ENCODE data around the gene GCK.

Gene GCK

DNA sequence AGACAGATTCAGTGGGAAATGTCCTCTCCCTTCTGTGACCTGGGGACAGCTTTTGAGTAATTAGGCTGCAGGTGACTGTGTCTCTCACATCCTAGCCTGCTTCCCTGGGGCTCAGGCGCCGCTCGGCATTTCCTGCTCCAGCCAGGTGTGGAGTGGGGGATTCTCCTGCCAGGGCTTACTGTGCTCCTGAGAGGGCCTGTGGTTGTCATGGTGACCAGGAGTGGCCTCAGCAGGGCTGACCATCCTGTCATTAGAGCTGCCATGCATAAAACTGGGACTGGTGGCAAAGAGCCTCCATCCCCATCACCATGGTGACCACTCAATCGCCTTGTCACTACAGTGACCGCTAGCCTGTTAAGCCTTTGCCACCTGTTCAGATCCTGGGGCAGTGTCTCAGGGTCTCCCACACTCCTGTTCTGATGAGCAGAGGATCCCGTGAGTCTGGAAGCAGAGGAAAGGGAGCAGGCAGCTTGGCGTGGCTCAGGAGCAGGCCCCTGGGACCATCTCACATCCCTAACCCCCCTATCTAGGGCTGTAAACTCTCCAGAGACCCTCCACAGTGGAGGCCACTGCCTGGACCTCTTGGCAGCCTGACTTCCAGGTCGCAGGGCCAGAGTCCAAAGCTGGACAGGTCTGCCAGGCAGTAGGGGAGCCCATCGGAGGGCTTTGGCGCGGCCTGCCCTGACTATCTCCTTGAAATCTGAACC lies at the start of gene GCK:
TSS of gene GCK (minus strand) at position 154 of the 707 bp plus-strand sequence. CDS start 486 bp downstream, outside the sequence.
- H3K9ac ChIP-seq (ENCODE audit: low read depth, low read length): no peak within 1 kb of the TSS
- H3K4me1 ChIP-seq (ENCODE audit: insufficient read depth, low read length): 0 out of 2 replicates have a peak, but pooled peaks cover 2% of the 10 kb centered on the region
- no peaks in the 10 kb centered on the region for H3K27me3 ChIP-seq (ENCODE audit: insufficient read depth, low read length)
- no peak within 1 kb of the TSS for H3K4me3 ChIP-seq (ENCODE audit: low read length)
- no peak within 1 kb of the TSS for H3K27ac ChIP-seq (ENCODE audit: low read length)
- no peaks in the 10 kb centered on the region for H3K9me3 ChIP-seq (ENCODE audit: insufficient read depth, low read depth, low read length)
- no peaks in the 10 kb centered on the region for H3K36me3 ChIP-seq (ENCODE audit: insufficient read depth, low read depth, low read length)

- Histone ChIP-seq H3K4me3 (ENCODE audit: low read length) (no peak overlapping the region), H3K9ac (ENCODE audit: low read depth, low read length) (no peak overlapping the region), H3K27ac (ENCODE audit: low read length) (no peak overlapping the region), H3K9me3 (ENCODE audit: insufficient read depth, low read depth, low read length) (no peaks in the 10 kb centered on the region), H3K36me3 (ENCODE audit: insufficient read depth, low read depth, low read length) (no peaks in the 10 kb centered on the region), H3K27me3 (ENCODE audit: insufficient read depth, low read length) (no peaks in the 10 kb centered on the region), H3K4me1 (ENCODE audit: insufficient read depth, low read length) (no peaks in the 10 kb centered on the region)
These were observed 49.0 kb upstream of the GCK start for GRCh38 chr7:44238116-44238695.

DNA sequence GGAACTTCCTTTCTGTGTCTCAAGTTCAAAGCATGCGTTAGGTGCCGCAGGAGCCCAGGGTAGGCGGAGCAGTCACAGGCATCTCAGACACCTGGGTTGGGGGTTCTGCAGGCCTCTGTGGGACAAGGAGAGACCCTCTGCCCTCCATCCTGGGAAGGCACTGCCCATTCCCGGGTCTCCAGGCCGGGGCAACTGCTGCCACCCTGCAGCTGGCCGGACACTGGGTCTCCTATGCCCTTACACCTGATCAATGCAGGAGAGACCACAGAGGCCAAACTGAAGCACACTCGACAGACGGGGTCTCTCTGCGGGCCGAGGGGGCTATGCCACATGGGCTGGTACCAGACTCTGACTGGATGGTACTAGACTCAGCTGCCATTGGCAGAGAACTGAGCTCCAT lies 48.5 kb upstream of the GCK start:
- no peaks in the 10 kb centered on the region for H3K9me3 ChIP-seq (ENCODE audit: insufficient read depth, low read depth, low read length)
- H3K27ac ChIP-seq (ENCODE audit: low read length): no peak overlapping the region
- no peak overlapping the region for H3K9ac ChIP-seq (ENCODE audit: low read depth, low read length)
- H3K36me3 ChIP-seq (ENCODE audit: insufficient read depth, low read depth, low read length): no peaks in the 10 kb centered on the region
- H3K27me3 ChIP-seq (ENCODE audit: insufficient read depth, low read length): no peaks in the 10 kb centered on the region
- no peaks in the 10 kb centered on the region for H3K4me1 ChIP-seq (ENCODE audit: insufficient read depth, low read length)
- no peak overlapping the region for H3K4me3 ChIP-seq (ENCODE audit: low read length)

GRCh38 chr7:44236333-44236728 lies 47.1 kb upstream of the GCK start:
- Histone ChIP-seq H3K27me3 (ENCODE audit: insufficient read depth, low read length) (no peaks in the 10 kb centered on the region), H3K4me1 (ENCODE audit: insufficient read depth, low read length) (no peaks in the 10 kb centered on the region), H3K36me3 (ENCODE audit: insufficient read depth, low read depth, low read length) (no peaks in the 10 kb centered on the region), H3K9me3 (ENCODE audit: insufficient read depth, low read depth, low read length) (no peaks in the 10 kb centered on the region), H3K4me3 (ENCODE audit: low read length) (no peak overlapping the region), H3K27ac (ENCODE audit: low read length) (no peak overlapping the region), H3K9ac (ENCODE audit: low read depth, low read length) (no peak overlapping the region)

- no peaks in the 10 kb centered on the region for H3K9me3 ChIP-seq (ENCODE audit: insufficient read depth, low read depth, low read length)
- H3K27me3 ChIP-seq (ENCODE audit: insufficient read depth, low read length): no peaks in the 10 kb centered on the region
- H3K4me1 ChIP-seq (ENCODE audit: insufficient read depth, low read length): no peaks in the 10 kb centered on the region
- H3K9ac ChIP-seq (ENCODE audit: low read depth, low read length): no peak overlapping the region
- no peaks in the 10 kb centered on the region for H3K36me3 ChIP-seq (ENCODE audit: insufficient read depth, low read depth, low read length)
- no peak overlapping the region for H3K27ac ChIP-seq (ENCODE audit: low read length)
- H3K4me3 ChIP-seq (ENCODE audit: low read length): no peak overlapping the region
These were observed 46.5 kb upstream of the GCK start for GRCh38 chr7:44235582-44236332.

GRCh38 chr7:44235066-44235465 lies 45.8 kb upstream of the GCK start:
- H3K36me3 ChIP-seq (ENCODE audit: insufficient read depth, low read depth, low read length): no peaks in the 10 kb centered on the region
- no peak overlapping the region for H3K4me3 ChIP-seq (ENCODE audit: low read length)
- H3K27me3 ChIP-seq (ENCODE audit: insufficient read depth, low read length): no peaks in the 10 kb centered on the region
- H3K4me1 ChIP-seq (ENCODE audit: insufficient read depth, low read length): no peaks in the 10 kb centered on the region
- no peaks in the 10 kb centered on the region for H3K9me3 ChIP-seq (ENCODE audit: insufficient read depth, low read depth, low read length)
- H3K9ac ChIP-seq (ENCODE audit: low read depth, low read length): no peak overlapping the region
- H3K27ac ChIP-seq (ENCODE audit: low read length): no peak overlapping the region

GRCh38 chr7:44232901-44233715 lies 43.9 kb upstream of the GCK start:
- Histone ChIP-seq H3K36me3 (ENCODE audit: insufficient read depth, low read depth, low read length) (no peaks in the 10 kb centered on the region), H3K4me3 (ENCODE audit: low read length) (no peak overlapping the region), H3K9ac (ENCODE audit: low read depth, low read length) (no peak overlapping the region), H3K27me3 (ENCODE audit: insufficient read depth, low read length) (no peaks in the 10 kb centered on the region), H3K9me3 (ENCODE audit: insufficient read depth, low read depth, low read length) (no peaks in the 10 kb centered on the region), H3K4me1 (ENCODE audit: insufficient read depth, low read length) (no peaks in the 10 kb centered on the region), H3K27ac (ENCODE audit: low read length) (no peak overlapping the region)

GRCh38 chr7:44232396-44232795 lies 43.2 kb upstream of the GCK start:
- Histone ChIP-seq H3K4me3 (ENCODE audit: low read length) (no peak overlapping the region), H3K9ac (ENCODE audit: low read depth, low read length) (no peak overlapping the region), H3K9me3 (ENCODE audit: insufficient read depth, low read depth, low read length) (no peaks in the 10 kb centered on the region), H3K36me3 (ENCODE audit: insufficient read depth, low read depth, low read length) (no peaks in the 10 kb centered on the region), H3K27me3 (ENCODE audit: insufficient read depth, low read length) (no peaks in the 10 kb centered on the region), H3K4me1 (ENCODE audit: insufficient read depth, low read length) (no peaks in the 10 kb centered on the region), H3K27ac (ENCODE audit: low read length) (no peak overlapping the region)

DNA sequence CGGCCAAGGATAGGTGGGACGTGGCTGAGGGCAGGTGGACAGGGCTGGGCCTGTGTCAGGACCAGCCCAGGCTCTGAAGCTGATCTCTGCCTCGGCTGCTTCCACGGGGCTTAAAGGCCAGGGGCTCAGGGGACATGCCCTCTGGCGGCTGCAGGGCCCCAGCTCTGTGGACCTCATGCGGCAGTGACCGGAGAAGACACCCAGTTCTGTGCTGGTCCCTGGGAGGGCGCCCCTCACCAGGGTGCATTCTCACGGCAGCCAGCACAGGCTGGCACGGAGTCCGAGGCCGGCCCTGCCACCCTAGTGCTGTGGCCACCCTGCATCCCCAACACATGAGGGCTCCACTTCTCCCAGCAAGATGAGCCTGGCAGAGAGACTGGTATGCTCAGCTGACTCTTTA lies 41.8 kb upstream of the GCK start:
- Histone ChIP-seq H3K4me3 (ENCODE audit: low read length) (no peak overlapping the region), H3K9ac (ENCODE audit: low read depth, low read length) (no peak overlapping the region), H3K27ac (ENCODE audit: low read length) (no peak overlapping the region), H3K9me3 (ENCODE audit: insufficient read depth, low read depth, low read length) (no peaks in the 10 kb centered on the region), H3K27me3 (ENCODE audit: insufficient read depth, low read length) (no peaks in the 10 kb centered on the region), H3K36me3 (ENCODE audit: insufficient read depth, low read depth, low read length) (no peaks in the 10 kb centered on the region), H3K4me1 (ENCODE audit: insufficient read depth, low read length) (no peaks in the 10 kb centered on the region)

DNA sequence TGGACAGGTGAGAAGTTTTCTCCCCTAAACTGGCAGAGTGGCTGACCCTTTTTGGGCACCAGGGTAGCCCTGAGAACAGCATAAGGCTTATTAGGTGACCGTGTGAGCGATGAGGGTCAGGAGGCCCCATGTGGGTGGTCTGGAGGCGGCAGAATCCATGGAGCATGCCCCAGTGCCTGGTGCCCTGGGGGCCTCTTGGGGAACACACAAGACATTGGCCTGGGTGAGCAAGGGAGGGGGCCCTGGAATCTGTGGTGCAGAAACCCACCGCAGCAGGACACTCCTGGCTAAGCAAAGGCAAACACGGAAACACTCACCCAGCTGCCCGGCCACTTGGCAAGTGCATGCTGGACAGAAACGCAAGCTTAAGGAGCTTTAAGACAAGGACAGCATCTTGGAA lies 41.0 kb upstream of the GCK start:
- H3K4me1 ChIP-seq (ENCODE audit: insufficient read depth, low read length): no peaks in the 10 kb centered on the region
- H3K9ac ChIP-seq (ENCODE audit: low read depth, low read length): no peak overlapping the region
- H3K9me3 ChIP-seq (ENCODE audit: insufficient read depth, low read depth, low read length): no peaks in the 10 kb centered on the region
- H3K27me3 ChIP-seq (ENCODE audit: insufficient read depth, low read length): no peaks in the 10 kb centered on the region
- no peak overlapping the region for H3K27ac ChIP-seq (ENCODE audit: low read length)
- H3K4me3 ChIP-seq (ENCODE audit: low read length): no peak overlapping the region
- H3K36me3 ChIP-seq (ENCODE audit: insufficient read depth, low read depth, low read length): no peaks in the 10 kb centered on the region

GRCh38 chr7:44229546-44230105 lies 40.4 kb upstream of the GCK start:
- no peaks in the 10 kb centered on the region for H3K36me3 ChIP-seq (ENCODE audit: insufficient read depth, low read depth, low read length)
- no peak overlapping the region for H3K4me3 ChIP-seq (ENCODE audit: low read length)
- no peak overlapping the region for H3K27ac ChIP-seq (ENCODE audit: low read length)
- no peaks in the 10 kb centered on the region for H3K9me3 ChIP-seq (ENCODE audit: insufficient read depth, low read depth, low read length)
- H3K27me3 ChIP-seq (ENCODE audit: insufficient read depth, low read length): no peaks in the 10 kb centered on the region
- no peaks in the 10 kb centered on the region for H3K4me1 ChIP-seq (ENCODE audit: insufficient read depth, low read length)
- H3K9ac ChIP-seq (ENCODE audit: low read depth, low read length): no peak overlapping the region
